ENCODE measurements around the gene UBE2H.

Gene UBE2H

GRCh38 chr7:129946282-129946681, 6.5 kb downstream of the UBE2H start:
- no peak overlapping the region for H3K4me3 Mint-ChIP-seq
- ATAC-seq (ENCODE audit: low read depth) (no peak), DNase-seq (ENCODE audit: low spot score in 2 of 2) (no peak)
- no peak overlapping the region for H3K27ac Mint-ChIP-seq
- H3K27me3 Mint-ChIP-seq = no peaks in the 10 kb centered on the region
- peaks cover 5% of the 10 kb centered on the region for H3K4me1 Mint-ChIP-seq
- no peaks in the 10 kb centered on the region for H3K9me3 Mint-ChIP-seq
- H3K36me3 Mint-ChIP-seq = peaks cover 10% of the 10 kb centered on the region

DNA sequence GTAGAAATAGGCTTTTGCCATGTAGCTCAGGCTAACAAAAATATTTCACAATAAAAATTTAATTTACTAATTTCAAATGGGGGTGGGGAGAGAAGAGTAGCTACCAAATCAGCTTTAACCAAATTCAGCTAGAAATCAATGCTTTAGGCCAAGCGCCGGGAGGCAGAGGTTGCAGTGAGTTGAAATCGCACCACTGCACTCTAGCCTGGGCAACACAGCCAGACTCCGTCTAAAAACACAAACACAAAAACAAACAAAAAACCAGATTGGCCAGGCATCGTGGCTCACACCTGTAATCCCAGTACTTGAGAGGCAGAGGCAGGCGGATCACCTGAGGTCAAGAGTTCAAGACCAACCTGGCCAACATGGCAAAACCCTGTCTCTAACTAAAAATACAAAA, 9.4 kb downstream of the UBE2H start:
- no peaks in the 10 kb centered on the region for H3K9me3 Mint-ChIP-seq
- no peak for ATAC-seq (ENCODE audit: low read depth)
- no peak overlapping the region for H3K27ac Mint-ChIP-seq
- H3K27me3 Mint-ChIP-seq = no peaks in the 10 kb centered on the region
- peaks cover 10% of the 10 kb centered on the region for H3K36me3 Mint-ChIP-seq
- DNase-seq (ENCODE audit: low spot score in 2 of 2) = no peak
- no peak overlapping the region for H3K4me3 Mint-ChIP-seq
- peaks cover 5% of the 10 kb centered on the region for H3K4me1 Mint-ChIP-seq

GRCh38 chr7:129940329-129940728, 12.4 kb downstream of the UBE2H start:
- no peak overlapping the region for H3K27ac Mint-ChIP-seq
- no peak overlapping the region for H3K4me3 Mint-ChIP-seq
- no peaks in the 10 kb centered on the region for H3K27me3 Mint-ChIP-seq
- ATAC-seq (ENCODE audit: low read depth) (no peak), DNase-seq (ENCODE audit: low spot score in 2 of 2) (no peak)
- no peaks in the 10 kb centered on the region for H3K9me3 Mint-ChIP-seq
- H3K36me3 Mint-ChIP-seq = peaks cover 12% of the 10 kb centered on the region
- H3K4me1 Mint-ChIP-seq = peaks cover 7% of the 10 kb centered on the region

- ATAC-seq (ENCODE audit: low read depth) (no peak), DNase-seq (ENCODE audit: low spot score in 2 of 2) (no peak)
- no peaks in the 10 kb centered on the region for H3K27me3 Mint-ChIP-seq
- H3K4me3 Mint-ChIP-seq = no peak overlapping the region
- peaks cover 10% of the 10 kb centered on the region for H3K36me3 Mint-ChIP-seq
- H3K9me3 Mint-ChIP-seq = no peaks in the 10 kb centered on the region
- no peak overlapping the region for H3K27ac Mint-ChIP-seq
- H3K4me1 Mint-ChIP-seq = peaks cover 7% of the 10 kb centered on the region
Measured at GRCh38 chr7:129939881-129940280, 12.9 kb downstream of the UBE2H start.

DNA sequence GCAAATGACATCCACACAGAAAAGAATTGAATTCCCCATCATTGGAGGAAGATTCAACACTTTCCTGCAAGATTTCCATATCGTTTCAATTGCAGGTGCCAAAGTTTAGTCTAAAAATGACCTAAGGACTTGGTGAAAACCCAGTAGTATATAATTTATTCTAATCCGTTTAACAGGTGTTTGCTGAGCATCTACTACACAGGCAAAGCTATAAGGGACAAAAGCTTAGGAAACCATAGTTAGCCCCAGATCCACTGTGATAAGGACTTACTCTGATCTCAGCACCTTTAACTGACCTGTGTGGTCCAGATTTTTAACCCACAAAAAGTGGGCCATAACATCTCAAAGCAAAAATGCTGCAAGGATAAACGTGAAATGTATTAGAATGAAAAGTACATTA, 19.1 kb downstream of the UBE2H start:
- Mint-ChIP-seq H3K4me1 (peaks cover 10% of the 10 kb centered on the region), H3K9me3 (no peaks in the 10 kb centered on the region), H3K27me3 (no peaks in the 10 kb centered on the region), H3K36me3 (peaks cover 5% of the 10 kb centered on the region), H3K27ac (peak overlapping the region; percentile 17), H3K4me3 (no peak overlapping the region)
- no peak for ATAC-seq (ENCODE audit: low read depth)
- DNase-seq (ENCODE audit: low spot score in 2 of 2) = no peak

DNA sequence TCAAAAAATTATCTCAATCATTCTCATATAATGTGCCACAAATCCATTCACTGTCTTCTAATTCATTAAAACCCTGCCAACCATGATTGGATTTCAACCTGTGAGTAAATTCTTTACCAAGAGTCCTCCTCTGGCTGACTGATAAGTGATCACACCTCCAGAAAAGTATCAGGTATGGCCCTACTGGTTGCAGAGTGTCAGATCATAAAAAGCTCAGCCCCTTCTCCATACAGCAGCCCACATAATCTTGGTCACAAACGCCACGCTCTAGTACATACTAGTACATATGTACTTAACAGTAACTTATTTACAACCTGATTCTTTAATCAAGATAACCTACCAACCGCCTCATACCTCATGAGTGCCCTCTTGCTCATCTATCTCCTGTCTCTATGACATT, 26.1 kb downstream of the UBE2H start:
- no peaks in the 10 kb centered on the region for H3K27me3 Mint-ChIP-seq
- no peak overlapping the region for H3K4me3 Mint-ChIP-seq
- H3K27ac Mint-ChIP-seq = no peak overlapping the region
- peaks cover 10% of the 10 kb centered on the region for H3K4me1 Mint-ChIP-seq
- H3K9me3 Mint-ChIP-seq = no peaks in the 10 kb centered on the region
- DNase-seq (ENCODE audit: low spot score in 2 of 2) (no peak), ATAC-seq (ENCODE audit: low read depth) (no peak)
- peaks cover 8% of the 10 kb centered on the region for H3K36me3 Mint-ChIP-seq

DNA sequence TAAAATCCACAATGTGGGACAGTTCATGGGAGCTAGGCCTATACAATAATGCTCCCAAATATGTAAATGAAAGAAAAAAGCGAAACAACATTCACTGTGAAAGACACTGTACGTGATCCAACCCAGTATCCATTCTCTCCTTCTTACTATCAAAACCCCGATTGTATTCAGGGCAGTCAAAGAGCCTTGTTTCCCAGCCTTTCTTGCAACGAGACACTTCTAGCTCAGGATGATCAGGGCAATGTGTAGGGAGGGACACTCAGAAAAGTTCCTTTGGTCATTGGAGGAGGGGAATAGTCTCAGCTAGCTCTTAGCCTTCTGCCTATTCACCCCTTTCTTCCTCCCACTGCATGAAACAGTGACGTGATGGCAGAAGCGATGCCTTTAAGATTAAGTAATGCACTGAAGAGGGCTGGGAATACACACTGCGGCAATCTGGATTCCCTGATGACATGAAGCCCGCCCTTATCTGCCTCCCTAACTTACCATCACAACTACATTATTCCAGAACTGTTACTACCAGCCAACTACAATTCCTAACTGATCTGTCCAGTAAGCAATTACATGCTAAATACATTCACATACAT, 27.3 kb downstream of the UBE2H start:
- no peak overlapping the region for H3K4me3 Mint-ChIP-seq
- no peak overlapping the region for H3K27ac Mint-ChIP-seq
- no peaks in the 10 kb centered on the region for H3K9me3 Mint-ChIP-seq
- ATAC-seq (ENCODE audit: low read depth) (no peak), DNase-seq (ENCODE audit: low spot score in 2 of 2) (no peak)
- peaks cover 10% of the 10 kb centered on the region for H3K36me3 Mint-ChIP-seq
- no peaks in the 10 kb centered on the region for H3K27me3 Mint-ChIP-seq
- peaks cover 13% of the 10 kb centered on the region for H3K4me1 Mint-ChIP-seq

DNA sequence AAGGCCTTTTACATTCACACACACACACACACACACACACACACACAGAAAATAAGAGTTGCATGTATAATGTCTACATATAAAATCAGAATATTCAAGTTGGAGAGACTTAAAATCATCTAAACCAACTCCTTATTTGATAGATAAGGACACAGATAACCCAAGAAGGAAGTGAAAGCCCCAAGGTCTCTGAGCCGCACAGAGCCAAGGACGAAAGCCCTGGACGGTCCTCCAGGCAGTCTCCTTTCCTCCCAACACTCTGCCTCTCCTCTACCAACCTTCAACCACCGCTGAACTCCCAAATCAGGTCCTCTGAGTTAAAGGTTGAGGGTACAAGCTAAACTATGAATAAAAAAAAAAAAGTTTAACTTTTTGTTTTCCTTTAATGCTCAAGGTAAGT, 28.2 kb downstream of the UBE2H start:
- ATAC-seq (ENCODE audit: low read depth) = peak; percentile 70
- no peak for DNase-seq (ENCODE audit: low spot score in 2 of 2)
- H3K4me3 Mint-ChIP-seq = no peak overlapping the region
- H3K4me1 Mint-ChIP-seq = peaks cover 14% of the 10 kb centered on the region
- peaks cover 13% of the 10 kb centered on the region for H3K36me3 Mint-ChIP-seq
- no peaks in the 10 kb centered on the region for H3K27me3 Mint-ChIP-seq
- no peak overlapping the region for H3K27ac Mint-ChIP-seq
- no peaks in the 10 kb centered on the region for H3K9me3 Mint-ChIP-seq

- Mint-ChIP-seq H3K9me3 (no peaks in the 10 kb centered on the region), H3K27me3 (no peaks in the 10 kb centered on the region), H3K27ac (peak overlapping the region; percentile 14), H3K36me3 (peaks cover 15% of the 10 kb centered on the region), H3K4me3 (peak overlapping the region; percentile 1), H3K4me1 (peaks cover 19% of the 10 kb centered on the region)
- DNase-seq (ENCODE audit: low spot score in 2 of 2) (no peak), ATAC-seq (ENCODE audit: low read depth) (no peak)
Measured at GRCh38 chr7:129923709-129924108, 29.1 kb downstream of the UBE2H start.

- Mint-ChIP-seq H3K9me3 (no peaks in the 10 kb centered on the region), H3K4me1 (peaks cover 26% of the 10 kb centered on the region), H3K36me3 (peaks cover 12% of the 10 kb centered on the region), H3K27me3 (no peaks in the 10 kb centered on the region), H3K4me3 (no peak overlapping the region), H3K27ac (no peak overlapping the region)
- no peak for DNase-seq (ENCODE audit: low spot score in 2 of 2)
- no peak for ATAC-seq (ENCODE audit: low read depth)
Measured at GRCh38 chr7:129919492-129919891, 33.3 kb downstream of the UBE2H start.

DNA sequence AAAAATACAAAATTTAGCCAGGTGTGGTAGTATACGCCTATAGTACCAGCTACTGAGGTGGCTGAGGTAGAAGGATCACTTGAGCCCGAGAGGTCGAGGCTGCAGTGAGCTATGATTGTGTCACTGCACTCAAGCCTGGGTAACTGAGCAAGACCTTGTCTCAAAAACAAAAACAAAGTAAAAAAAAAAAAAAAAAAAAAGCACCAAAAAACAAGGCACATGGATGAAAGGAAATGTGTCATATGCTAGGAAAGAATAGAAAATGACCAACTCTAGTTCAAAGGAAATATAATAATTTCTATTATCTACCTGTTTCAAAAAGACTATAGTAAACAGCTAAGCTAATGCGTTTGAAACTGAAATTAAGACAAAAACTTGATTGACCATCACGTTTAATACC, 33.8 kb downstream of the UBE2H start:
- ATAC-seq (ENCODE audit: low read depth) = no peak
- Mint-ChIP-seq H3K4me3 (no peak overlapping the region), H3K36me3 (peaks cover 12% of the 10 kb centered on the region), H3K9me3 (no peaks in the 10 kb centered on the region), H3K4me1 (peaks cover 27% of the 10 kb centered on the region), H3K27ac (no peak overlapping the region), H3K27me3 (no peaks in the 10 kb centered on the region)
- no peak for DNase-seq (ENCODE audit: low spot score in 2 of 2)

- Mint-ChIP-seq H3K9me3 (no peaks in the 10 kb centered on the region), H3K27ac (no peak overlapping the region), H3K36me3 (peaks cover 12% of the 10 kb centered on the region), H3K27me3 (no peaks in the 10 kb centered on the region), H3K4me3 (no peak overlapping the region), H3K4me1 (peaks cover 27% of the 10 kb centered on the region)
- ATAC-seq (ENCODE audit: low read depth) (no peak), DNase-seq (ENCODE audit: low spot score in 2 of 2) (no peak)
Measured at GRCh38 chr7:129917934-129918333, 34.8 kb downstream of the UBE2H start.

DNA sequence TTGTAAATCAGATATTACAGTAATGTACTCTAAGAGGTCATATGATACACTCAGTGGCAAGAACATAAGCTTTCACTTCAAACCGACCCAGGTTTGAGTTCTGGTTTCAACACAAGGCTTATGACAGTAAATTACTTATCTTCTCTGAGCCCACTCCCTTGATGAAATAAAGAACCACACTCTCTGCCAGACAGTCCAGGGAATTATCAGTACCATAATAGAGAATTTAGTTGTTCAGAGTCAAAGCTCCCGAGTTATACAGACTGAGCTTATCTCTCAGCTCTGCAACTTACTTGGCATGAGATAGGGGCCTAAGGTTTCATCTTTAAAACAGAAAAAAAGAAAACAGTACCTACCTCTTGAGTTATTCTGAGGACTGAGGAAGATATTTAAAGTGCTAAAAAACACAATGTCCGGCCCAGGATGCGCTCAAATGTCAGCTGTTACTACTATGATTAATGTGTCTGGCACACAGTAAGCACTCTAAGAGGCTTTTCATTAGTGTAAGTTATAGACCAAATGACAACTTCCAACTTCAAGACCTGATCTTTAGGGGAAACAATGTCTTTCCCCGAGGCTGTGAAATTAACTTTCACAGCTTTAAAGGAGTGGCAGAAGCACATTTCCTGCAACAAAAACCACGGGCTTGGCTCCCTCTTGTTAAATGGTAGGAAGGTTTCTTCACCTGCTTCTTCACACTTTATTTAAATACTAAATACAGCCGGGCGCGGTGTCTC, 38.1 kb downstream of the UBE2H start:
- no peak for DNase-seq (ENCODE audit: low spot score in 2 of 2)
- Mint-ChIP-seq H3K27ac (no peak overlapping the region), H3K36me3 (peaks cover 23% of the 10 kb centered on the region), H3K27me3 (no peaks in the 10 kb centered on the region), H3K9me3 (no peaks in the 10 kb centered on the region), H3K4me1 (peaks cover 30% of the 10 kb centered on the region), H3K4me3 (no peak overlapping the region)
- ATAC-seq (ENCODE audit: low read depth) = no peak

- Mint-ChIP-seq H3K27ac (no peak overlapping the region), H3K36me3 (peaks cover 23% of the 10 kb centered on the region), H3K4me1 (peaks cover 30% of the 10 kb centered on the region), H3K4me3 (no peak overlapping the region), H3K9me3 (no peaks in the 10 kb centered on the region), H3K27me3 (no peaks in the 10 kb centered on the region)
- ATAC-seq (ENCODE audit: low read depth) (no peak), DNase-seq (ENCODE audit: low spot score in 2 of 2) (no peak)
Measured at GRCh38 chr7:129913428-129913827, 39.3 kb downstream of the UBE2H start.

GRCh38 chr7:129911790-129912189, 41.0 kb downstream of the UBE2H start:
- Mint-ChIP-seq H3K36me3 (peaks cover 34% of the 10 kb centered on the region), H3K27ac (no peak overlapping the region), H3K9me3 (no peaks in the 10 kb centered on the region), H3K4me1 (peaks cover 34% of the 10 kb centered on the region), H3K4me3 (no peak overlapping the region), H3K27me3 (no peaks in the 10 kb centered on the region)
- no peak for ATAC-seq (ENCODE audit: low read depth)
- DNase-seq (ENCODE audit: low spot score in 2 of 2) = no peak

All from memory B cell (primary cell).